Spleen (tissue), 11 donors: ENCODE results near the gene DCDC1. TPM values are rescaled to one million over a fixed set of nuclear protein-coding genes. Genes with fewer than 3 reads are reported as not detected.

Experiments used
- DNase-seq: peaks from one replicate; pipeline ENCODE4 v3.0.0-alpha.2; 2020
- H3K27ac ChIP-seq, 8 donors: fragments of 200-600 bp; sonication (generic) in 7 of 8; 1 replicate in 4 of 8; 2 replicates in 4 of 8; pipeline versions ENCODE4 v1.5.0 to v1.8.0; 2016 to 2021; ENCODE audit warnings: inconsistent platforms in 4 of 8, mild to moderate bottlenecking in 4 of 8, moderate library complexity in 1 of 8
- H3K27me3 ChIP-seq, 7 donors: fragments of 200-600 bp; sonication (generic) in 6 of 7; replicated peaks in 1 of 7; 1 replicate in 4 of 7; 2 replicates in 3 of 7; pipeline versions ENCODE4 v1.5.0 to v1.8.0; 2016 to 2021; ENCODE audit warnings: inconsistent platforms in 3 of 7, mild to moderate bottlenecking in 1 of 7
- H3K36me3 ChIP-seq, 6 donors: fragments of 200-600 bp; sonication (generic) in 5 of 6; 1 replicate in 4 of 6; 2 replicates in 2 of 6; pipeline versions ENCODE4 v1.5.0 to v1.8.0; 2016 to 2021; ENCODE audit warnings: inconsistent platforms in 2 of 6
- H3K4me1 ChIP-seq, 6 donors: fragments of 200-600 bp; sonication (generic) in 5 of 6; 1 replicate in 3 of 6; 2 replicates in 3 of 6; pipeline versions ENCODE4 v1.5.0 to v1.8.0; 2016 to 2021; ENCODE audit warnings: inconsistent platforms in 3 of 6
- H3K4me3 ChIP-seq, 8 donors: fragments of 200-600 bp; sonication (generic) in 7 of 8; 1 replicate in 4 of 8; 2 replicates in 4 of 8; pipeline versions ENCODE4 v1.5.0 to v1.8.0; 2016 to 2021; ENCODE audit warnings: inconsistent platforms in 4 of 8, mild to moderate bottlenecking in 4 of 8, moderate library complexity in 2 of 8
- H3K9me3 ChIP-seq, 8 donors: fragments of 200-600 bp; sonication (generic) in 7 of 8; 1 replicate in 4 of 8; 2 replicates in 4 of 8; pipeline versions ENCODE4 v1.5.0 to v1.8.0; 2016 to 2021; ENCODE audit warnings: inconsistent platforms in 4 of 8
- CTCF ChIP-seq, 11 experiments: fragments of 200-600 bp in 7 of 11; fragments of 450-650 bp in 4 of 11; sonication (generic) in 4 of 11; IDR thresholded peaks in 8 of 11; conservative IDR thresholded peaks in 3 of 11; 1 replicate in 7 of 11; 2 replicates in 4 of 11; pipeline versions ENCODE4 v1.4.0 to v1.8.0; 2016 to 2021; ENCODE audit warnings: antibody characterized with exemption in 11 of 11, inconsistent platforms in 4 of 11, mild to moderate bottlenecking in 1 of 11
- POLR2A ChIP-seq, 3 donors: fragments of 450-650 bp; IDR thresholded peaks; one replicate each; pipeline ENCODE4 v1.5.1; 2017; ENCODE audit warnings: antibody characterized with exemption in 3 of 3, mild to moderate bottlenecking in 1 of 3
- POLR2AphosphoS5 ChIP-seq, 3 donors: sonication (generic); formaldehyde crosslinking; IDR thresholded peaks; one replicate each; pipeline ENCODE4 v1.5.1; 2017; ENCODE audit warnings: antibody characterized with exemption in 3 of 3
- WGBS, 5 donors: extraction: QIAGEN DNeasy Blood & Tissue Kit in 3 of 5; methylation state at CpG; one replicate each; pipeline versions ENCODE4 v1.1.5 to v1.1.7; 2013 to 2018; 5-methylcytosine and 5-hydroxymethylcytosine counted together
- intact Hi-C: fragments of 100-400 bp; cut with DNase I; formaldehyde crosslinking; loops from one replicate; pipeline ENCODE4 v1.15.0; 2023; ENCODE audit warnings: low total_unique reads
- polyA plus RNA-seq, 3 donors: library from polyadenylated mRNA; stranded (reverse); fragments of 200-250 nt; gene quantifications; one replicate each; pipeline ENCODE4 v1.2.1, GENCODE V29; 2013
- total RNA-seq, 7 donors: library from RNA; depleted of rRNA in 3 of 7; stranded (reverse); fragments of >200 nt in 3 of 7; fragmentation: NEBNext Ultra II Directional in 4 of 7; extraction: Animal tissue kit (Norgen Biotek cat#: 25700) in 4 of 7; gene quantifications; one replicate each; pipeline versions ENCODE4 v1.1.0 to v1.2.1, GENCODE V29; 2016 to 2021
- donor health status: healthy with polysubstance abuse.
- donor health status: DM: no; HTN: no; CAD: no; lungs with moderate emphysema.
- donor health status: DM: no; HTN: no; CAD: no.
- donor health status: Bipolar disorder and iron deficiency.
- donor health status: healthy.
- donor health status: DM: no; HTN: no; CAD: no.
- donor health status: DM: yes; HTN: yes; CAD: no.

The DCDC1 gene
- total and polyA plus RNA-seq, 10 donors: 0.03 to 0.88 (median 0.25) TPM; not detected in 6

- intact Hi-C loops: no loop called here
- Histone ChIP-seq H3K4me3 (no peak overlapping the region), H3K9me3 (no peaks in the 10 kb centered on the region), H3K27ac (no peak overlapping the region), H3K36me3 (no peaks in the 10 kb centered on the region), H3K27me3 (no peaks in the 10 kb centered on the region), H3K4me1 (no peaks in the 10 kb centered on the region)
- DNase-seq: no peak
- 23 to 67% (median 33%) methylated on average over 4 of the region's 4 CpGs for WGBS, 5 donors
- TF ChIP-seq CTCF (IDR thresholded peaks at IDR 0.05 in 8 of 11, conservative IDR thresholded peaks at IDR 0.05 in 3 of 11) (no peak), POLR2AphosphoS5 (IDR thresholded peaks at IDR 0.05) (no peak), POLR2A (IDR thresholded peaks at IDR 0.05) (no peak)
Measured at GRCh38 chr11:31110830-31111229, 258.7 kb downstream of the DCDC1 start.

GRCh38 chr11:31109446-31109845 is 260.1 kb downstream of the DCDC1 start:
- DNase-seq: no peak
- Histone ChIP-seq H3K27me3 (no peaks in the 10 kb centered on the region), H3K9me3 (no peaks in the 10 kb centered on the region), H3K36me3 (no peaks in the 10 kb centered on the region), H3K27ac (no peak overlapping the region), H3K4me3 (no peak overlapping the region), H3K4me1 (no peaks in the 10 kb centered on the region)
- intact Hi-C loops: no loop called here
- TF ChIP-seq POLR2AphosphoS5 (IDR thresholded peaks at IDR 0.05) (no peak), POLR2A (IDR thresholded peaks at IDR 0.05) (no peak), CTCF (IDR thresholded peaks at IDR 0.05 in 8 of 11, conservative IDR thresholded peaks at IDR 0.05 in 3 of 11) (no peak)
- WGBS, 5 donors: 75 to 93% (median 88%) methylated on average over 3 of the region's 3 CpGs

GRCh38 chr11:31107649-31108048 is 261.9 kb downstream of the DCDC1 start:
- no peaks in the 10 kb centered on the region for H3K36me3 ChIP-seq
- TF ChIP-seq CTCF (IDR thresholded peaks at IDR 0.05 in 8 of 11, conservative IDR thresholded peaks at IDR 0.05 in 3 of 11) (no peak), POLR2A (IDR thresholded peaks at IDR 0.05) (no peak), POLR2AphosphoS5 (IDR thresholded peaks at IDR 0.05) (no peak)
- WGBS, 5 donors: 59 to 74% (median 64%) methylated on average over 2 of the region's 2 CpGs
- intact Hi-C loops: no loop called here
- no peaks in the 10 kb centered on the region for H3K27me3 ChIP-seq
- DNase-seq: no peak
- H3K27ac ChIP-seq: no peak overlapping the region
- H3K4me1 ChIP-seq: no peaks in the 10 kb centered on the region
- no peak overlapping the region for H3K4me3 ChIP-seq
- no peaks in the 10 kb centered on the region for H3K9me3 ChIP-seq

GRCh38 chr11:31106968-31107576 is 262.5 kb downstream of the DCDC1 start:
- Histone ChIP-seq H3K4me3 (no peak overlapping the region), H3K36me3 (no peaks in the 10 kb centered on the region), H3K27ac (no peak overlapping the region), H3K27me3 (no peaks in the 10 kb centered on the region), H3K4me1 (no peaks in the 10 kb centered on the region), H3K9me3 (no peaks in the 10 kb centered on the region)
- WGBS, 5 donors: 18 to 27% (median 26%) methylated on average over 5 of the region's 5 CpGs
- TF ChIP-seq POLR2A (IDR thresholded peaks at IDR 0.05) (no peak), POLR2AphosphoS5 (IDR thresholded peaks at IDR 0.05) (no peak), CTCF (IDR thresholded peaks at IDR 0.05 in 8 of 11, conservative IDR thresholded peaks at IDR 0.05 in 3 of 11) (peak in 9 of 11 experiments; percentile 8 to 62 (median 48))
- no peak for DNase-seq
- intact Hi-C loops: no loop called here
